ENCODE measurements around the gene LRRC18. TPM values are rescaled to one million over a fixed set of nuclear protein-coding genes. Genes with fewer than 3 reads are reported as not detected.

The LRRC18 gene
- total and polyA plus RNA-seq, 2 donors (not counting 3 experiments of a cell fraction or from before 2014, with no cell fraction given) = not detected

DNA sequence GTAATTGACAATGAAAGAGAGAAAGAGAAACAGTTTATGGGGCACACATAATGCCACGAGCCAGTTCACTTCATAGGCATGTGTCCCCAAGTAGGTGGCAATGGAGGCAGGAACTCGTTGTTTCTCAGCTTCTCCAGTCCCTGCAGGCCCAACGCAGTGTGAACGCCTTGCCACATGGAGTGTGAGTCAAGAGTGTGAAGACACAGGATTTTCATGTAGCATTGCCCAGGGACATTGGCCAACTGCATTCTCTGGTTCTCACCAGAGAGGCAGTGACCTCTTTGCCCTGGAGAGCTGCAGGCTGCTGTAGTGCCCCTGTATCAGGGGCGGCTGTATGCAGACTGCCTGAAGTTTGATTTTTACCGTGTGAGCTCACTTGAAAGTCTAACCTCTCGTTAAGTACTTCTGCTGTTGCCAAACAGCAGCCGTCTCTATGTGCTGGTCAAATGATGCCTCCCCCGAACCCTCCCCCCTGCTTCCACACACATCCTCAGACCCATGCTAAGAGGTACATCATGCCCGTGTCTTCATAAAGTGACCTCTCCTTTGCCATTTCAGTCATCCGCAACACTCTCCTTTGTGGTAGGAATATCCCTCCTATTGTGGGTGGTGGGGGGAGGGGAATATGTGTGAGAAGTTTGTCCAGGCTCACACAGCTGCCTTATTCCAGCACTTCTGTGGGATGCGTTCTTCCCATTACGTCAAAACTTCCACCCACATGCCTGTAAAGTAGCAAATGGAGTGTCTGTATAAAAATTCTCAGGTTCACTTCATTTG, 12.7 kb downstream of the LRRC18 start:
- Histone ChIP-seq H3K4me3 (replicated peaks in 1 of 3; ENCODE audit: insufficient read depth in 1 of 3, low read depth in 1 of 3, low read length in 3 of 3) (no peak overlapping the region), H3K9ac (replicated peaks; ENCODE audit: extremely low read depth, insufficient read depth, low read length) (no peak overlapping the region), H3K4me1 (ENCODE audit: control insufficient read depth, extremely low read depth, insufficient read depth, low read length) (no peaks in the 10 kb centered on the region), H4K20me1 (replicated peaks; ENCODE audit: control insufficient read depth, extremely low read depth, insufficient read depth, low read length) (no peaks in the 10 kb centered on the region), H3K9me3 (replicated peaks; ENCODE audit: control insufficient read depth, insufficient read depth, low read length) (no peaks in the 10 kb centered on the region), H3K27ac (ENCODE audit: insufficient read depth, low read depth, low read length) (no peak overlapping the region), H3K79me2 (ENCODE audit: control insufficient read depth, insufficient read depth, low read length) (no peaks in the 10 kb centered on the region), H3K9me1 (replicated peaks; ENCODE audit: control insufficient read depth, extremely low read depth, insufficient read depth, low read length) (no peaks in the 10 kb centered on the region), H2AFZ (ENCODE audit: low read depth, low read length) (no peak overlapping the region), H3K27me3 (ENCODE audit: control insufficient read depth in 2 of 2, insufficient read depth in 2 of 2, low read length in 2 of 2) (no peaks in the 10 kb centered on the region), H3K4me2 (ENCODE audit: insufficient read depth, low read length) (no peak overlapping the region), H3K36me3 (ENCODE audit: control insufficient read depth in 2 of 2, extremely low read depth in 1 of 2, insufficient read depth in 2 of 2, low read length in 2 of 2) (no peaks in the 10 kb centered on the region)
- intact Hi-C loops (cut with micrococcal nuclease) = no loop called here
- dilution Hi-C loops (cut with MboI; ENCODE audit: extremely low pct_ligation_motif_present, low sequenced_read_pairs) = no loop called here
- BruUV-seq (replicated peaks) = no TSS peak
- TF ChIP-seq POLR2AphosphoS5 (IDR thresholded peaks at IDR 0.05; ENCODE audit: insufficient read depth, low read depth, low read length) (no peak), MAX (IDR thresholded peaks at IDR 0.05; ENCODE audit: insufficient read depth, insufficient read length) (no peak), FOS (IDR thresholded peaks at IDR 0.05; ENCODE audit: borderline replicate concordance, insufficient read depth, low read length) (no peak), GATA2 (IDR thresholded peaks at IDR 0.05; ENCODE audit: insufficient read depth, insufficient read length, low read depth, low read length) (no peak), JUN (IDR thresholded peaks at IDR 0.05; ENCODE audit: borderline replicate concordance, insufficient read depth, insufficient read length, low read depth) (no peak), MYC (IDR thresholded peaks at IDR 0.05; ENCODE audit: low read depth, low read length) (no peak)
- FAIRE-seq (no peak), DNase-seq (ENCODE audit: low read depth, low spot score) (no peak)
- CTCF ChIA-PET = no interaction called here
- POLR2A ChIA-PET = no interaction called here

GRCh38 chr10:48926255-48926654, 13.4 kb downstream of the LRRC18 start:
- H3K79me2 ChIP-seq (ENCODE audit: control insufficient read depth, insufficient read depth, low read length) = no peaks in the 10 kb centered on the region
- no peak overlapping the region for H3K4me2 ChIP-seq (ENCODE audit: insufficient read depth, low read length)
- no peak overlapping the region for H2AFZ ChIP-seq (ENCODE audit: low read depth, low read length)
- no peak overlapping the region for H3K4me3 ChIP-seq (replicated peaks in 1 of 3; ENCODE audit: insufficient read depth in 1 of 3, low read depth in 1 of 3, low read length in 3 of 3)
- no peak overlapping the region for H3K27ac ChIP-seq (ENCODE audit: insufficient read depth, low read depth, low read length)
- H3K9me3 ChIP-seq (replicated peaks; ENCODE audit: control insufficient read depth, insufficient read depth, low read length) = no peaks in the 10 kb centered on the region
- CTCF ChIA-PET = no interaction called here
- dilution Hi-C loops (cut with MboI; ENCODE audit: extremely low pct_ligation_motif_present, low sequenced_read_pairs) = no loop called here
- intact Hi-C loops (cut with micrococcal nuclease) = no loop called here
- H3K4me1 ChIP-seq (ENCODE audit: control insufficient read depth, extremely low read depth, insufficient read depth, low read length) = no peaks in the 10 kb centered on the region
- H3K36me3 ChIP-seq (ENCODE audit: control insufficient read depth in 2 of 2, extremely low read depth in 1 of 2, insufficient read depth in 2 of 2, low read length in 2 of 2) = no peaks in the 10 kb centered on the region
- H3K9ac ChIP-seq (replicated peaks; ENCODE audit: extremely low read depth, insufficient read depth, low read length) = no peak overlapping the region
- DNase-seq (ENCODE audit: low read depth, low spot score) (no peak), FAIRE-seq (no peak)
- H3K9me1 ChIP-seq (replicated peaks; ENCODE audit: control insufficient read depth, extremely low read depth, insufficient read depth, low read length) = no peaks in the 10 kb centered on the region
- H4K20me1 ChIP-seq (replicated peaks; ENCODE audit: control insufficient read depth, extremely low read depth, insufficient read depth, low read length) = no peaks in the 10 kb centered on the region
- POLR2A ChIA-PET = no interaction called here
- BruUV-seq (replicated peaks) = no TSS peak
- H3K27me3 ChIP-seq (ENCODE audit: control insufficient read depth in 2 of 2, insufficient read depth in 2 of 2, low read length in 2 of 2) = peaks cover 0 to under 1% of the 10 kb centered on the region in 2 experiments
- TF ChIP-seq EZH2 (IDR thresholded peaks at IDR 0.05; ENCODE audit: borderline replicate concordance, low read depth, low read length, severe bottlenecking) (no peak), GATA2 (IDR thresholded peaks at IDR 0.05; ENCODE audit: insufficient read depth, insufficient read length, low read depth, low read length) (no peak), CTCF (IDR thresholded peaks at IDR 0.05; ENCODE audit: extremely low read depth in 1 of 2, insufficient read depth in 1 of 2, low read depth in 1 of 2, low read length in 2 of 2) (no peak), POLR2A (IDR thresholded peaks at IDR 0.05; ENCODE audit: low read depth, low read length) (no peak), MYC (IDR thresholded peaks at IDR 0.05; ENCODE audit: low read depth, low read length) (no peak), FOS (IDR thresholded peaks at IDR 0.05; ENCODE audit: borderline replicate concordance, insufficient read depth, low read length) (no peak), JUN (IDR thresholded peaks at IDR 0.05; ENCODE audit: borderline replicate concordance, insufficient read depth, insufficient read length, low read depth) (no peak)
